ENCODE results near the gene PDSS2. TPM values are rescaled to one million over a fixed set of nuclear protein-coding genes. Genes with fewer than 3 reads are reported as not detected.

PDSS2 gene
- total RNA-seq, 2 donors from 2014 or later: 8.2 to 13.7 TPM

DNA sequence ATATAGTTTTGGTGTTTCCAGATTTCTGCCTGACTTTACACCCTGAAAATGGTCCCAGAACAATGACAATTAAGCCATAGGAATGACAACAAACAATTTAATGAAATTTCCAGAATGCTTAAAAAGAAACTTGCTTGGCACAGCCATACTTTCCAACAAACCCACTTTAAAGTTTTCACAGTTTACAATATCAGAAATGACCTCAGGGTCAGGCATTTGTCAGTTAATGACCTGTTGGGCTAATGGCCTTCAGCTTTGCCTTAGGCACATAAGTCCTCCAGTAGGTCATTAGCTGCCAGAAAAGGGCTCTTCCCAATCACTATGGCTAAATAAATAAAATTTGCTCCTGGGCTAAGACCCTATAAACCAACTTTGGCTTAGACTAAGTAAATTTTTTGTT is 199.4 kb downstream of the PDSS2 start:
- no peak overlapping the region for H3K9ac ChIP-seq (ENCODE audit: extremely low read depth, low read length, poor library complexity, severe bottlenecking)
- no peaks in the 10 kb centered on the region for H3K27me3 ChIP-seq (ENCODE audit: control insufficient read depth, insufficient read depth, low read length, poor library complexity, severe bottlenecking)
- Mint-ChIP-seq H3K9me3 (no peaks in the 10 kb centered on the region), H3K27me3 (ENCODE audit: insufficient read depth) (no peaks in the 10 kb centered on the region), H3K36me3 (ENCODE audit: low read depth) (peaks cover 2% of the 10 kb centered on the region), H3K4me1 (peaks cover 12% of the 10 kb centered on the region), H3K4me3 (no peak overlapping the region), H3K27ac (no peak overlapping the region)
- DNase-seq: no peak
- H3K4me1 ChIP-seq (ENCODE audit: control insufficient read depth, insufficient read depth, low read length): no peaks in the 10 kb centered on the region
- H3K27ac ChIP-seq (ENCODE audit: low read depth, low read length): no peak overlapping the region
- no peaks in the 10 kb centered on the region for H3K9me3 ChIP-seq (ENCODE audit: control insufficient read depth, low read length)
- no peak overlapping the region for H3K4me3 ChIP-seq (ENCODE audit: low read length)
- no peaks in the 10 kb centered on the region for H3K36me3 ChIP-seq (ENCODE audit: control insufficient read depth, insufficient read depth, low read length)
- TF ChIP-seq, protein P1, sequence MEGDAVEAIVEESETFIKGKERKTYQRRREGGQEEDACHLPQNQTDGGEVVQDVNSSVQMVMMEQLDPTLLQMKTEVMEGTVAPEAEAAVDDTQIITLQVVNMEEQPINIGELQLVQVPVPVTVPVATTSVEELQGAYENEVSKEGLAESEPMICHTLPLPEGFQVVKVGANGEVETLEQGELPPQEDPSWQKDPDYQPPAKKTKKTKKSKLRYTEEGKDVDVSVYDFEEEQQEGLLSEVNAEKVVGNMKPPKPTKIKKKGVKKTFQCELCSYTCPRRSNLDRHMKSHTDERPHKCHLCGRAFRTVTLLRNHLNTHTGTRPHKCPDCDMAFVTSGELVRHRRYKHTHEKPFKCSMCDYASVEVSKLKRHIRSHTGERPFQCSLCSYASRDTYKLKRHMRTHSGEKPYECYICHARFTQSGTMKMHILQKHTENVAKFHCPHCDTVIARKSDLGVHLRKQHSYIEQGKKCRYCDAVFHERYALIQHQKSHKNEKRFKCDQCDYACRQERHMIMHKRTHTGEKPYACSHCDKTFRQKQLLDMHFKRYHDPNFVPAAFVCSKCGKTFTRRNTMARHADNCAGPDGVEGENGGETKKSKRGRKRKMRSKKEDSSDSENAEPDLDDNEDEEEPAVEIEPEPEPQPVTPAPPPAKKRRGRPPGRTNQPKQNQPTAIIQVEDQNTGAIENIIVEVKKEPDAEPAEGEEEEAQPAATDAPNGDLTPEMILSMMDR (conservative IDR thresholded peaks at IDR 0.05): no peak

DNA sequence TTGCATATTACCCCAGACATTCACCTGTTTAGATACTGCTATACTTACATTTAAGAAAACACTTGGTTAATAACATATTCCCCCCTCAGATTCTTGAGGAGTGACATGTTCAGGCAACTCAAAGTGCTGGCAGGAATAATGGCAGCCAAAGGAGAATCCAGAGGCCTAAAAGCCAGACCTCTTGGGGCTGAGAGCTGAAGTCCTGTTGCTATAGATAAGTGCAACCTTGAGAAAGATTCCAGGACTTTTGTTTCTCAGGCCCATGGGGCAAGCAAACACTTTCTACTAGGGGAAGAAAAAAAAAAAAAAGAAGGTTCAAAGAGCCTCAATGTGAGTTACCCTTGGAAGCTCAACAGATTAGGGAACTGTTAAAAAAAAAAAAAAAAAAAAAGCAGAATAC is 211.2 kb downstream of the PDSS2 start:
- Mint-ChIP-seq H3K27ac (no peak overlapping the region), H3K27me3 (ENCODE audit: insufficient read depth) (no peaks in the 10 kb centered on the region)

DNA sequence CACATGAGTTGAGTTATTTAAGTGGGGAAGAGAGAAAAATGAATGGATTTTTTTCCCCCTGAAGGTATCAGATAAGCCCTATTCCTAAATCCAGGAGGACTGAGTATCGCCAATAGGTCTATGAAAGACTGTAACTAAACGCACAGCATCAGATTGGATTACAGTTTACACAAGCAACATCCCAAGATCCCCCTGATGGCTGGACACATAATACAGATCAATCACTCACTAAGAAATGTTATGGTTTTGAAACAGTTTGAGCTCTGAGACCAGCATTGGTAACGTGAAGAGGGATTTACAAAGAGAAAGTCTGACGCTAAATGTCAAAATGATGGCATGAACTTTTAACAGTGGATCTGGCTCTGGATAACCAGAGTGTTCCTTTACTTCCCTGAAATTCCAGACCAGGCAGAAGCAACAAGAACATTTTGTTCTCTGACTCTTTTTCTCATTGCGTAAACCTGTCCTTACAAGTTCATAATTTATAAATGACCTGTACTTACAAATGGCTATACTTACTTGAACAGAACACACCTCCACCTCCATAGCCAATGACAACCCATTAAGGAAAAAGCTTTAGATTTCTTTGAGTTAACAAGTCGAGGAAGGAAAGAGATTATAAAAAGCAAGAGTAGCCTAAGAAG is 212.3 kb downstream of the PDSS2 start:
- no peak for DNase-seq
- Mint-ChIP-seq H3K27me3 (ENCODE audit: insufficient read depth) (no peaks in the 10 kb centered on the region), H3K9me3 (no peaks in the 10 kb centered on the region), H3K4me3 (no peak overlapping the region), H3K36me3 (ENCODE audit: low read depth) (peaks cover 2% of the 10 kb centered on the region), H3K27ac (no peak overlapping the region), H3K4me1 (peaks cover 5% of the 10 kb centered on the region)
- 91 to 96% methylated on average over 4 to 6 of the region's 6 CpGs for WGBS, 2 experiments (ENCODE audit: insufficient coverage in 1 of 2, insufficient read length in 1 of 2)
- H3K9me3 ChIP-seq (ENCODE audit: control insufficient read depth, low read length): no peaks in the 10 kb centered on the region
- no peak overlapping the region for H3K9ac ChIP-seq (ENCODE audit: extremely low read depth, low read length, poor library complexity, severe bottlenecking)
- TF ChIP-seq, protein P1 (conservative IDR thresholded peaks at IDR 0.05): no peak
- H3K27ac ChIP-seq (ENCODE audit: low read depth, low read length): no peak overlapping the region
- no peaks in the 10 kb centered on the region for H3K36me3 ChIP-seq (ENCODE audit: control insufficient read depth, insufficient read depth, low read length)
- no peak overlapping the region for H3K4me3 ChIP-seq (ENCODE audit: low read length)
- no peaks in the 10 kb centered on the region for H3K27me3 ChIP-seq (ENCODE audit: control insufficient read depth, insufficient read depth, low read length, poor library complexity, severe bottlenecking)
- no peaks in the 10 kb centered on the region for H3K4me1 ChIP-seq (ENCODE audit: control insufficient read depth, insufficient read depth, low read length)

More for the DNA sequence above, 211.2 kb downstream of the PDSS2 start:
- no peak for DNase-seq
- H3K36me3 Mint-ChIP-seq (ENCODE audit: low read depth): peaks cover 2% of the 10 kb centered on the region
- Histone ChIP-seq H3K27ac (ENCODE audit: low read depth, low read length) (no peak overlapping the region), H3K4me3 (ENCODE audit: low read length) (no peak overlapping the region), H3K36me3 (ENCODE audit: control insufficient read depth, insufficient read depth, low read length) (no peaks in the 10 kb centered on the region), H3K9me3 (ENCODE audit: control insufficient read depth, low read length) (no peaks in the 10 kb centered on the region), H3K4me1 (ENCODE audit: control insufficient read depth, insufficient read depth, low read length) (no peaks in the 10 kb centered on the region), H3K27me3 (ENCODE audit: control insufficient read depth, insufficient read depth, low read length, poor library complexity, severe bottlenecking) (no peaks in the 10 kb centered on the region), H3K9ac (ENCODE audit: extremely low read depth, low read length, poor library complexity, severe bottlenecking) (no peak overlapping the region)
- peaks cover 5% of the 10 kb centered on the region for H3K4me1 Mint-ChIP-seq
- no peaks in the 10 kb centered on the region for H3K9me3 Mint-ChIP-seq
- H3K4me3 Mint-ChIP-seq: no peak overlapping the region
- TF ChIP-seq, protein P1 (conservative IDR thresholded peaks at IDR 0.05): no peak
